Activated CD4-positive, alpha-beta T cell treated with anti-CD3 and anti-CD28 coated beads, Interleukin-10, Interleukin-2, amounts not matched to agents 100 ng/mL and 50 ng/mL, durations not matched to agents 16 hours and 8 hours (primary cell): Measurements from ENCODE around the gene TP53AIP1.

Source experiments
- DNase-seq: peaks from one replicate; pipeline ENCODE4 v3.0.0-alpha.2; 2020

TP53AIP1 gene

GRCh38 chr11:128942272-128942612, 429 bp downstream of the TP53AIP1 start:
- no peak for DNase-seq

- no peak for DNase-seq
These were observed 949 bp downstream of the TP53AIP1 start for GRCh38 chr11:128941573-128942271.

GRCh38 chr11:128941110-128941509, 1.6 kb downstream of the TP53AIP1 start:
- DNase-seq = no peak

GRCh38 chr11:128940603-128941002, 2.1 kb downstream of the TP53AIP1 start:
- DNase-seq = no peak

- DNase-seq = no peak
These were observed 2.5 kb downstream of the TP53AIP1 start for GRCh38 chr11:128940156-128940555.

GRCh38 chr11:128939591-128939990, 3.1 kb downstream of the TP53AIP1 start:
- no peak for DNase-seq

- no peak for DNase-seq
These were observed 4.3 kb downstream of the TP53AIP1 start for GRCh38 chr11:128938156-128938885.

GRCh38 chr11:128937480-128937879, 5.2 kb downstream of the TP53AIP1 start:
- DNase-seq = no peak

GRCh38 chr11:128936606-128937251, 5.9 kb downstream of the TP53AIP1 start:
- no peak for DNase-seq

- no peak for DNase-seq
These were observed 7.7 kb downstream of the TP53AIP1 start for GRCh38 chr11:128934926-128935325.

- DNase-seq = no peak
These were observed 8.3 kb downstream of the TP53AIP1 start for GRCh38 chr11:128934351-128934750.

- DNase-seq = no peak
These were observed 9.0 kb downstream of the TP53AIP1 start for GRCh38 chr11:128933481-128934178.

GRCh38 chr11:128931668-128932067, 11.0 kb downstream of the TP53AIP1 start:
- no peak for DNase-seq

GRCh38 chr11:128931066-128931465, 11.6 kb downstream of the TP53AIP1 start:
- DNase-seq = no peak

GRCh38 chr11:128929991-128930390, 12.7 kb downstream of the TP53AIP1 start:
- no peak for DNase-seq

- no peak for DNase-seq
These were observed 13.2 kb downstream of the TP53AIP1 start for GRCh38 chr11:128929468-128929867.

- DNase-seq = peak; percentile 13
These were observed 14.3 kb downstream of the TP53AIP1 start for GRCh38 chr11:128928400-128928799.

GRCh38 chr11:128927683-128928336, 14.9 kb downstream of the TP53AIP1 start:
- no peak for DNase-seq

GRCh38 chr11:128927108-128927461, 15.6 kb downstream of the TP53AIP1 start:
- no peak for DNase-seq

- no peak for DNase-seq
These were observed 16.1 kb downstream of the TP53AIP1 start for GRCh38 chr11:128926437-128927107.

- no peak for DNase-seq
These were observed 16.7 kb downstream of the TP53AIP1 start for GRCh38 chr11:128926000-128926399.

- no peak for DNase-seq
These were observed 17.4 kb downstream of the TP53AIP1 start for GRCh38 chr11:128925250-128925600.
